Spleen (tissue), 11 donors: ENCODE data around the gene THOC5. TPM values are rescaled to one million over a fixed set of nuclear protein-coding genes. Genes with fewer than 3 reads are reported as not detected.

ENCODE experiments used
- DNase-seq: peaks from one replicate; pipeline ENCODE4 v3.0.0-alpha.2; 2020
- H3K27ac ChIP-seq, 8 donors: fragments of 200-600 bp; sonication (generic) in 7 of 8; 1 replicate in 4 of 8; 2 replicates in 4 of 8; pipeline versions ENCODE4 v1.5.0 to v1.8.0; 2016 to 2021; ENCODE audit warnings: inconsistent platforms in 4 of 8, mild to moderate bottlenecking in 4 of 8, moderate library complexity in 1 of 8
- H3K27me3 ChIP-seq, 7 donors: fragments of 200-600 bp; sonication (generic) in 6 of 7; replicated peaks in 1 of 7; 1 replicate in 4 of 7; 2 replicates in 3 of 7; pipeline versions ENCODE4 v1.5.0 to v1.8.0; 2016 to 2021; ENCODE audit warnings: inconsistent platforms in 3 of 7, mild to moderate bottlenecking in 1 of 7
- H3K36me3 ChIP-seq, 6 donors: fragments of 200-600 bp; sonication (generic) in 5 of 6; 1 replicate in 4 of 6; 2 replicates in 2 of 6; pipeline versions ENCODE4 v1.5.0 to v1.8.0; 2016 to 2021; ENCODE audit warnings: inconsistent platforms in 2 of 6
- H3K4me1 ChIP-seq, 6 donors: fragments of 200-600 bp; sonication (generic) in 5 of 6; 1 replicate in 3 of 6; 2 replicates in 3 of 6; pipeline versions ENCODE4 v1.5.0 to v1.8.0; 2016 to 2021; ENCODE audit warnings: inconsistent platforms in 3 of 6
- H3K4me3 ChIP-seq, 8 donors: fragments of 200-600 bp; sonication (generic) in 7 of 8; 1 replicate in 4 of 8; 2 replicates in 4 of 8; pipeline versions ENCODE4 v1.5.0 to v1.8.0; 2016 to 2021; ENCODE audit warnings: inconsistent platforms in 4 of 8, mild to moderate bottlenecking in 4 of 8, moderate library complexity in 2 of 8
- H3K9me3 ChIP-seq, 8 donors: fragments of 200-600 bp; sonication (generic) in 7 of 8; 1 replicate in 4 of 8; 2 replicates in 4 of 8; pipeline versions ENCODE4 v1.5.0 to v1.8.0; 2016 to 2021; ENCODE audit warnings: inconsistent platforms in 4 of 8
- POLR2A ChIP-seq, 3 donors: fragments of 450-650 bp; IDR thresholded peaks; one replicate each; pipeline ENCODE4 v1.5.1; 2017; ENCODE audit warnings: antibody characterized with exemption in 3 of 3, mild to moderate bottlenecking in 1 of 3
- POLR2AphosphoS5 ChIP-seq, 3 donors: sonication (generic); formaldehyde crosslinking; IDR thresholded peaks; one replicate each; pipeline ENCODE4 v1.5.1; 2017; ENCODE audit warnings: antibody characterized with exemption in 3 of 3
- WGBS, 5 donors: extraction: QIAGEN DNeasy Blood & Tissue Kit in 3 of 5; methylation state at CpG; one replicate each; pipeline versions ENCODE4 v1.1.5 to v1.1.7; 2013 to 2018; 5-methylcytosine and 5-hydroxymethylcytosine counted together
- intact Hi-C: fragments of 100-400 bp; cut with DNase I; formaldehyde crosslinking; loops from one replicate; pipeline ENCODE4 v1.15.0; 2023; ENCODE audit warnings: low total_unique reads
- polyA plus RNA-seq, 3 donors: library from polyadenylated mRNA; stranded (reverse); fragments of 200-250 nt; gene quantifications; one replicate each; pipeline ENCODE4 v1.2.1, GENCODE V29; 2013
- total RNA-seq, 7 donors: library from RNA; depleted of rRNA in 3 of 7; stranded (reverse); fragments of >200 nt in 3 of 7; fragmentation: NEBNext Ultra II Directional in 4 of 7; extraction: Animal tissue kit (Norgen Biotek cat#: 25700) in 4 of 7; gene quantifications; one replicate each; pipeline versions ENCODE4 v1.1.0 to v1.2.1, GENCODE V29; 2016 to 2021
- TF ChIP-seq, protein P1 (sequence below), 11 experiments: fragments of 200-600 bp in 7 of 11; fragments of 450-650 bp in 4 of 11; sonication (generic) in 4 of 11; IDR thresholded peaks in 8 of 11; conservative IDR thresholded peaks in 3 of 11; 1 replicate in 7 of 11; 2 replicates in 4 of 11; pipeline versions ENCODE4 v1.4.0 to v1.8.0; 2016 to 2021; ENCODE audit warnings: antibody characterized with exemption in 11 of 11, inconsistent platforms in 4 of 11, mild to moderate bottlenecking in 1 of 11
- donor health status: healthy with polysubstance abuse.
- donor health status: DM: no; HTN: no; CAD: no; lungs with moderate emphysema.
- donor health status: DM: no; HTN: no; CAD: no.
- donor health status: Bipolar disorder and iron deficiency.
- donor health status: healthy.
- donor health status: DM: no; HTN: no; CAD: no.
- donor health status: DM: yes; HTN: yes; CAD: no.

THOC5 gene
- total and polyA plus RNA-seq, 10 donors, result 14.4 to 55.5 (median 35.4) TPM

DNA sequence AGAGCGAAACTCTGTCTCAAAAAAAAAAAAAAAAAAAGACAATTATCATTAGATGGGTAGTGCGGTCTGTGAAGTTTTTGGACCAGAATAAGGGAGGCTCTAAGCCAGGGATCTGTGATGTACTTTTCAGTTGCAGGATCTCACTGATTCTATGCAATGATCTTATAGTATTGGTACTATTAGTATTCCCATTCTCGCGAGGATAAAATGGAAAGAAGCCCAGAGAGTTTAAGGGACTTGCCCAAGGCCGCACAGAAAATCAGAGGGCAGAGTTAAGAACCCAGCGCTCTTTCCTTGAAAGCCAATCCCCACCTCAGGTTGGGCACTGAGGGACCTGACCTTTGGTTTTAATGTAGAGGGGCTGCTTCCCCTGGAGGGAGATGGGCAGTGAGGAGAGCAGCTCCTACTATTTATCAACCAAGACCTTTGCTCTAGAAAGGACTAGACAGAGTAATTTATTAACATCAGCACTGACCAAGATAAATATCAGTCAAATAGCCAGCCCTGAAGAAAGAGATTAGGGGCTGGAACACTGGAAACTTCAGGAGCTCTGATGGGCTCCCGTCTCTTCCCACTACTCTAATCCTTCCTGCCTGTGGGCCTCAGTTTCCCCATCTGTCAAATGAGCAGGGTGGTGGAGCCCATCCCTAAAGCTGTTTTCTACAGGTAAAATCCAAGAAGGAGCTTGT, 21.3 kb upstream of the THOC5 start:
- 86 to 95% (median 91%) methylated on average over 7 of the region's 7 CpGs for WGBS, 5 donors
- no peaks in the 10 kb centered on the region for H3K27me3 ChIP-seq
- H3K4me1 ChIP-seq, result peaks cover 0 to 5% (median 0%) of the 10 kb centered on the region in 6 donors
- H3K36me3 ChIP-seq, result peaks cover 0 to 7% (median 3%) of the 10 kb centered on the region in 6 donors
- H3K4me3 ChIP-seq, result no peak overlapping the region
- intact Hi-C loops, result no loop called here
- DNase-seq, result no peak
- TF ChIP-seq, protein P1, sequence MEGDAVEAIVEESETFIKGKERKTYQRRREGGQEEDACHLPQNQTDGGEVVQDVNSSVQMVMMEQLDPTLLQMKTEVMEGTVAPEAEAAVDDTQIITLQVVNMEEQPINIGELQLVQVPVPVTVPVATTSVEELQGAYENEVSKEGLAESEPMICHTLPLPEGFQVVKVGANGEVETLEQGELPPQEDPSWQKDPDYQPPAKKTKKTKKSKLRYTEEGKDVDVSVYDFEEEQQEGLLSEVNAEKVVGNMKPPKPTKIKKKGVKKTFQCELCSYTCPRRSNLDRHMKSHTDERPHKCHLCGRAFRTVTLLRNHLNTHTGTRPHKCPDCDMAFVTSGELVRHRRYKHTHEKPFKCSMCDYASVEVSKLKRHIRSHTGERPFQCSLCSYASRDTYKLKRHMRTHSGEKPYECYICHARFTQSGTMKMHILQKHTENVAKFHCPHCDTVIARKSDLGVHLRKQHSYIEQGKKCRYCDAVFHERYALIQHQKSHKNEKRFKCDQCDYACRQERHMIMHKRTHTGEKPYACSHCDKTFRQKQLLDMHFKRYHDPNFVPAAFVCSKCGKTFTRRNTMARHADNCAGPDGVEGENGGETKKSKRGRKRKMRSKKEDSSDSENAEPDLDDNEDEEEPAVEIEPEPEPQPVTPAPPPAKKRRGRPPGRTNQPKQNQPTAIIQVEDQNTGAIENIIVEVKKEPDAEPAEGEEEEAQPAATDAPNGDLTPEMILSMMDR (IDR thresholded peaks at IDR 0.05 in 8 of 11, conservative IDR thresholded peaks at IDR 0.05 in 3 of 11), result no peak
- TF ChIP-seq POLR2A (IDR thresholded peaks at IDR 0.05), result no peak
- TF ChIP-seq POLR2AphosphoS5 (IDR thresholded peaks at IDR 0.05), result no peak
- no peak overlapping the region for H3K27ac ChIP-seq
- H3K9me3 ChIP-seq, result no peaks in the 10 kb centered on the region

GRCh38 chr22:29570912-29571549, 17.5 kb upstream of the THOC5 start:
- Histone ChIP-seq H3K36me3 (peaks cover 0 to 44% (median 22%) of the 10 kb centered on the region in 6 donors), H3K4me1 (no peaks in the 10 kb centered on the region), H3K27me3 (no peaks in the 10 kb centered on the region), H3K4me3 (no peak overlapping the region), H3K9me3 (no peaks in the 10 kb centered on the region), H3K27ac (no peak overlapping the region)
- TF ChIP-seq, protein P1 (IDR thresholded peaks at IDR 0.05 in 8 of 11, conservative IDR thresholded peaks at IDR 0.05 in 3 of 11), result no peak
- no peak for TF ChIP-seq POLR2AphosphoS5 (IDR thresholded peaks at IDR 0.05)
- TF ChIP-seq POLR2A (IDR thresholded peaks at IDR 0.05), result no peak
- 91 to 98% (median 94%) methylated on average over 2 of the region's 2 CpGs for WGBS, 5 donors
- intact Hi-C loops, result no loop called here
- no peak for DNase-seq

GRCh38 chr22:29570456-29570855, 16.9 kb upstream of the THOC5 start:
- intact Hi-C loops, result no loop called here
- Histone ChIP-seq H3K4me1 (no peaks in the 10 kb centered on the region), H3K9me3 (no peaks in the 10 kb centered on the region), H3K27ac (no peak overlapping the region), H3K4me3 (no peak overlapping the region), H3K27me3 (no peaks in the 10 kb centered on the region), H3K36me3 (peaks cover 0 to 49% (median 22%) of the 10 kb centered on the region in 6 donors)
- TF ChIP-seq, protein P1 (IDR thresholded peaks at IDR 0.05 in 8 of 11, conservative IDR thresholded peaks at IDR 0.05 in 3 of 11), result no peak
- DNase-seq, result no peak
- 85 to 92% (median 91%) methylated on average over 7 of the region's 7 CpGs for WGBS, 5 donors

GRCh38 chr22:29569011-29569678, 15.6 kb upstream of the THOC5 start:
- 88 to 94% (median 90%) methylated on average over 6 to 7 of the region's 7 CpGs for whole genome bisulfite sequencing, 5 donors
- no peak overlapping the region for H3K4me3 ChIP-seq
- H3K36me3 ChIP-seq, result peaks cover 0 to 63% (median 25%) of the 10 kb centered on the region in 6 donors
- intact Hi-C loops, result no loop called here
- H3K9me3 ChIP-seq, result no peaks in the 10 kb centered on the region
- no peaks in the 10 kb centered on the region for H3K27me3 ChIP-seq
- TF ChIP-seq POLR2A (IDR thresholded peaks at IDR 0.05) (no peak), POLR2AphosphoS5 (IDR thresholded peaks at IDR 0.05) (no peak)
- TF ChIP-seq, protein P1 (IDR thresholded peaks at IDR 0.05 in 8 of 11, conservative IDR thresholded peaks at IDR 0.05 in 3 of 11), result no peak
- DNase-seq, result no peak
- no peak overlapping the region for H3K27ac ChIP-seq
- no peaks in the 10 kb centered on the region for H3K4me1 ChIP-seq
